Esophagus squamous epithelium (tissue), 4 donors: ENCODE results near the gene ZMIZ1.

Experiments
- POLR2A ChIP-seq, 4 donors: fragments of 450-650 bp; IDR thresholded peaks; one replicate each; pipeline ENCODE4 v1.6.1; 2017; ENCODE audit warnings: antibody characterized with exemption in 4 of 4, mild to moderate bottlenecking in 4 of 4, moderate library complexity in 3 of 4
- TF ChIP-seq, protein P1 (sequence below), 6 experiments: fragments of 450-650 bp in 4 of 6; fragments of 200-600 bp in 2 of 6; sonication (generic) in 2 of 6; IDR thresholded peaks; one replicate each; pipeline ENCODE4 v1.5.1; 2016 to 2019; ENCODE audit warnings: antibody characterized with exemption in 6 of 6, mild to moderate bottlenecking in 4 of 6, moderate library complexity in 4 of 6

DNA sequence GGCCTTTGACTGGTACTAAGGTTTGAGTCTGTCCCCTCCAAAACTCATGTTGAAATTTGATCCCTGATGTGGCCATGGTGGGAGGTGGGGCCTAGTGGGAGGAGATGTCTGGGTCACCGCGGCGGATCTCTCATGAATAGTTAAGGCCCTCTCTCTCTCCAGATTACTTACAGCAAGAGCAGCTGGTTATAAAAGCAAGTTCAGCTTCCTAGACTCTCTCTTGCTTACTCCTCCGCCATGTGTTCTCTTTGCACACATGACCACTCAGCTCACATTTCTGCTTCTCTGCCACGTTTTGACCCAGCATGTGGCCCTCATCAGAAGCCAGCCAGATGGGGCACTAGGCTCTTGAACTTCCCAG, 29.9 kb upstream of the ZMIZ1 start:
- TF ChIP-seq, protein P1, sequence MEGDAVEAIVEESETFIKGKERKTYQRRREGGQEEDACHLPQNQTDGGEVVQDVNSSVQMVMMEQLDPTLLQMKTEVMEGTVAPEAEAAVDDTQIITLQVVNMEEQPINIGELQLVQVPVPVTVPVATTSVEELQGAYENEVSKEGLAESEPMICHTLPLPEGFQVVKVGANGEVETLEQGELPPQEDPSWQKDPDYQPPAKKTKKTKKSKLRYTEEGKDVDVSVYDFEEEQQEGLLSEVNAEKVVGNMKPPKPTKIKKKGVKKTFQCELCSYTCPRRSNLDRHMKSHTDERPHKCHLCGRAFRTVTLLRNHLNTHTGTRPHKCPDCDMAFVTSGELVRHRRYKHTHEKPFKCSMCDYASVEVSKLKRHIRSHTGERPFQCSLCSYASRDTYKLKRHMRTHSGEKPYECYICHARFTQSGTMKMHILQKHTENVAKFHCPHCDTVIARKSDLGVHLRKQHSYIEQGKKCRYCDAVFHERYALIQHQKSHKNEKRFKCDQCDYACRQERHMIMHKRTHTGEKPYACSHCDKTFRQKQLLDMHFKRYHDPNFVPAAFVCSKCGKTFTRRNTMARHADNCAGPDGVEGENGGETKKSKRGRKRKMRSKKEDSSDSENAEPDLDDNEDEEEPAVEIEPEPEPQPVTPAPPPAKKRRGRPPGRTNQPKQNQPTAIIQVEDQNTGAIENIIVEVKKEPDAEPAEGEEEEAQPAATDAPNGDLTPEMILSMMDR (IDR thresholded peaks at IDR 0.05), result no peak
- TF ChIP-seq POLR2A (IDR thresholded peaks at IDR 0.05), result no peak
